ENCODE measurements around the gene TNS3. TPM values are rescaled to one million over a fixed set of nuclear protein-coding genes. Genes with fewer than 3 reads are reported as not detected.
"Not testable (repeated sequence)": the region's sequence is repeated elsewhere in the genome, so short reads cannot be mapped to it uniquely, and the experiment has no call there.

TNS3 gene
- total RNA-seq, 2 donors from 2014 or later, result 2.3 to 2.6 TPM

- Mint-ChIP-seq H3K4me1 (no peaks in the 10 kb centered on the region), H3K27ac (no peak overlapping the region), H3K4me3 (no peak overlapping the region), H3K36me3 (ENCODE audit: low read depth) (no peaks in the 10 kb centered on the region), H3K27me3 (no peaks in the 10 kb centered on the region)
- H3K9me3 ChIP-seq (ENCODE audit: control insufficient read depth, low read length, poor library complexity, severe bottlenecking), result no peaks in the 10 kb centered on the region
- DNase-seq (no peak), ATAC-seq (no peak)
Observed at GRCh38 chr7:47268851-47269836, 312.8 kb downstream of the TNS3 start.

GRCh38 chr7:47267346-47267745 is 314.6 kb downstream of the TNS3 start:
- Mint-ChIP-seq H3K27ac (no peak overlapping the region), H3K4me1 (no peaks in the 10 kb centered on the region), H3K27me3 (no peaks in the 10 kb centered on the region), H3K36me3 (ENCODE audit: low read depth) (no peaks in the 10 kb centered on the region), H3K4me3 (no peak overlapping the region)
- DNase-seq, result no peak
- no peak for ATAC-seq
- no peaks in the 10 kb centered on the region for H3K9me3 ChIP-seq (ENCODE audit: control insufficient read depth, low read length, poor library complexity, severe bottlenecking)

- DNase-seq, result no peak
- Mint-ChIP-seq H3K4me1 (no peaks in the 10 kb centered on the region), H3K4me3 (no peak overlapping the region), H3K27me3 (no peaks in the 10 kb centered on the region), H3K36me3 (ENCODE audit: low read depth) (no peaks in the 10 kb centered on the region), H3K27ac (no peak overlapping the region)
- no peaks in the 10 kb centered on the region for H3K9me3 ChIP-seq (ENCODE audit: control insufficient read depth, low read length, poor library complexity, severe bottlenecking)
- no peak for ATAC-seq
Observed at GRCh38 chr7:47266799-47267198, 315.1 kb downstream of the TNS3 start.

GRCh38 chr7:47266131-47266706 is 315.7 kb downstream of the TNS3 start:
- H3K27ac Mint-ChIP-seq, result no peak overlapping the region
- H3K9me3 ChIP-seq (ENCODE audit: control insufficient read depth, low read length, poor library complexity, severe bottlenecking), result no peaks in the 10 kb centered on the region
- H3K4me1 Mint-ChIP-seq, result no peaks in the 10 kb centered on the region
- peak; percentile 32 for ATAC-seq
- no peak overlapping the region for H3K4me3 Mint-ChIP-seq
- no peaks in the 10 kb centered on the region for H3K27me3 Mint-ChIP-seq
- DNase-seq, result no peak
- H3K36me3 Mint-ChIP-seq (ENCODE audit: low read depth), result no peaks in the 10 kb centered on the region

- no peaks in the 10 kb centered on the region for H3K27me3 Mint-ChIP-seq
Observed at GRCh38 chr7:47265621-47266020, 316.3 kb downstream of the TNS3 start.

DNA sequence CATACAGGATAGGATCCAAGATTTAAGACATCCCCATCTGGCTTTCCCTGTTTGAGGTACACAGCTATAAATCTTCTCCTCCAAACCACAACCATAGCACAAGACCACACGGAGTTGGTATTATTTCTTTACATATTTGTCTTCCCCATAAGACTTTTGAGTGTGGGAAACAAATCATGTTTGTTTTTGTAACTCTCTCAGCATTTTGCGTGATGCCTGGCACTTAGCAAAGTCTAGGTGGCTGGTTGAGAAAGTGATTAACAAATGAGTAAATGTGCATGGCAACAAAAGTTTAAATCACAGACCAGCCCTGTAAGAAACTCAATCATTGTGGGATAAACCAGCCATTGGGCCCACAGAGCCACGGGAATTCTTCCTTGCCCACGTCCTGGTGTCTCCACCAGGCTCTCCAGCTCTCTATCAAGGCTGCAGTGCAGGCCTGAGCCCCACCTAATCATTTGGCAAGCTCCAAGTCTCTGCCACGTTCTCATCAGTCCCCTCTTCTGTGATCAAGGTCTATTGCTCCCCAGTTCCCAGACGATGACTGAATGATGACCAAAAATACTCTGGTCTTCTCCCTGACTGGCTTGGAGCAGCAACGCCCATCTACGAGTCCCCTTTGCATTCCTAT is 317.8 kb downstream of the TNS3 start:
- H3K9me3 ChIP-seq (ENCODE audit: control insufficient read depth, low read length, poor library complexity, severe bottlenecking), result no peaks in the 10 kb centered on the region
- Mint-ChIP-seq H3K27me3 (no peaks in the 10 kb centered on the region), H3K4me3 (no peak overlapping the region), H3K36me3 (ENCODE audit: low read depth) (peaks cover 3% of the 10 kb centered on the region), H3K4me1 (no peaks in the 10 kb centered on the region), H3K27ac (no peak overlapping the region)
- ATAC-seq (no peak), DNase-seq (no peak)

More at GRCh38 chr7:47265621-47266020, 316.3 kb downstream of the TNS3 start:
- no peaks in the 10 kb centered on the region for H3K9me3 ChIP-seq (ENCODE audit: control insufficient read depth, low read length, poor library complexity, severe bottlenecking)
- no peaks in the 10 kb centered on the region for H3K4me1 Mint-ChIP-seq
- no peak overlapping the region for H3K4me3 Mint-ChIP-seq
- DNase-seq (no peak), ATAC-seq (no peak)
- no peak overlapping the region for H3K27ac Mint-ChIP-seq
- no peaks in the 10 kb centered on the region for H3K36me3 Mint-ChIP-seq (ENCODE audit: low read depth)

GRCh38 chr7:47262881-47263280 is 319.0 kb downstream of the TNS3 start:
- no peaks in the 10 kb centered on the region for H3K4me1 Mint-ChIP-seq
- H3K36me3 Mint-ChIP-seq (ENCODE audit: low read depth), result peaks cover 3% of the 10 kb centered on the region
- ATAC-seq (no peak), DNase-seq (no peak)
- no peaks in the 10 kb centered on the region for H3K9me3 ChIP-seq (ENCODE audit: control insufficient read depth, low read length, poor library complexity, severe bottlenecking)
- H3K27ac Mint-ChIP-seq, result no peak overlapping the region
- H3K4me3 Mint-ChIP-seq, result no peak overlapping the region
- no peaks in the 10 kb centered on the region for H3K27me3 Mint-ChIP-seq

DNA sequence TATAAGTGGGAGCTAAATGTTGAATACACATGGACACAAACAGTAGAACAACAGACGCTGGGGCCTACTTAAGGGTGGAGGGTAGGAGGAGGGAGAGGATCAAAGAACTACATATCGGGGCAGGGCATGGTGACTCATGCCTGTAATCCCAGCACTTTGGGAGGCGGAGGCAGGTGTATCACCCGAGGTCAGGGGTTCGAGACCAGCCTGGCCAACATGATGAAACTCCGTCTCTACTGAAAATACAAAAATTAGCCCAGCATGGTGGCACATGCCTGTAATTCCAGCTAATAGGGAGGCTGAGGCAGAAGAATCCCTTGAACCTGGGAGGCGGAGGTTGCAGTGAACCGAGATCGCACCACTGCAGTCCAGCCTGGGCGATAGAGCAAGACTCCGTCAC is 319.8 kb downstream of the TNS3 start:
- not testable (repeated sequence) for ATAC-seq; H3K4me3 Mint-ChIP-seq; H3K27ac Mint-ChIP-seq; H3K36me3 Mint-ChIP-seq (ENCODE audit: low read depth); H3K27me3 Mint-ChIP-seq; DNase-seq; H3K9me3 ChIP-seq (ENCODE audit: control insufficient read depth, low read length, poor library complexity, severe bottlenecking); H3K4me1 Mint-ChIP-seq

GRCh38 chr7:47260270-47260669 is 321.6 kb downstream of the TNS3 start:
- H3K9me3 ChIP-seq (ENCODE audit: control insufficient read depth, low read length, poor library complexity, severe bottlenecking), result no peaks in the 10 kb centered on the region
- Mint-ChIP-seq H3K4me1 (no peaks in the 10 kb centered on the region), H3K27me3 (peaks cover 14% of the 10 kb centered on the region), H3K4me3 (no peak overlapping the region), H3K27ac (no peak overlapping the region), H3K36me3 (ENCODE audit: low read depth) (peaks cover 8% of the 10 kb centered on the region)
- DNase-seq (no peak), ATAC-seq (no peak)

DNA sequence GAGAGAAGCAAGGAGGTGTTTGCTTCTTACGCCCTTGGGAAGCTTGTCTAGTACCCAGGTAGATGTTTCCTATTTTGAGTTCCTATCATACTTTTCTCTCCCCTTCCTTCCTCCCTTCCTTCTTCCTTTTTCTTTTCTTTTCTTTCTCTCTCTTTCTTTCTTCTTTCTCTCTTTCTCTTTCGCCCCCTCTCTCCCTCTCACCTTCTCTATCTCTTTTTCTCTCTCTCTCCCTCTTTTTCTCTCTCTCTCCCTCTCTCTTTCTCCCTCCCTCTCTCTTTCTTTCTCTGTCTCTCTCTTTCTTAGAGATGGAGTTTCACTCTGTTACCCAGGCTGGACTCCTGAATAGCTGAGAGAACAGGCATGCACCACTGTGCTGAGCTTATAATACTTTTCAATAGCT is 322.2 kb downstream of the TNS3 start:
- Mint-ChIP-seq H3K4me1 (peaks cover 1% of the 10 kb centered on the region), H3K4me3 (no peak overlapping the region), H3K27ac (no peak overlapping the region), H3K36me3 (ENCODE audit: low read depth) (peaks cover 8% of the 10 kb centered on the region), H3K27me3 (peaks cover 20% of the 10 kb centered on the region)
- DNase-seq (no peak), ATAC-seq (no peak)
- H3K9me3 ChIP-seq (ENCODE audit: control insufficient read depth, low read length, poor library complexity, severe bottlenecking), result no peaks in the 10 kb centered on the region

DNA sequence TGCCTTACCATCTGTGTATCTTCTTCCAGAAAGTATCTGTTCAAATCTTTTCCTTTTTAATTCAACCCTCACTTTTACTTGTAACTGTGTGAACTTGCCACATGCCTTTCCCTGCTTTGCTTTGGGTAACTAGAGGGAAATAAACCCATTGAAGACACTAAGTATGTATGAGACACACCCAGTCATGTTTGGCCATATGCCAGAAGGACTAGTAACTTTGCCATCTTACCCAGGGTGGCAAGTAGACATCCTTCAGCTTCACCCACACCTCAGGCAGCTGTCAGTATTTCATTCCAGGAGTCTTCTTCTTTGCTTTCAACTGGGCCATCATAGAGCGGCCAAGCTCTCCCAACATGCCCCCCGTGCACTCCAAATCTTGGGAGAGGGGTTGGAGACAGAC is 323.1 kb downstream of the TNS3 start:
- Mint-ChIP-seq H3K27ac (no peak overlapping the region), H3K4me1 (peaks cover 4% of the 10 kb centered on the region), H3K27me3 (peaks cover 24% of the 10 kb centered on the region), H3K36me3 (ENCODE audit: low read depth) (peaks cover 8% of the 10 kb centered on the region), H3K4me3 (no peak overlapping the region)
- no peak for ATAC-seq
- no peak for DNase-seq
- H3K9me3 ChIP-seq (ENCODE audit: control insufficient read depth, low read length, poor library complexity, severe bottlenecking), result no peaks in the 10 kb centered on the region

GRCh38 chr7:47256016-47256415 is 325.9 kb downstream of the TNS3 start:
- Mint-ChIP-seq H3K4me3 (no peak overlapping the region), H3K36me3 (ENCODE audit: low read depth) (peaks cover 8% of the 10 kb centered on the region), H3K4me1 (peaks cover 4% of the 10 kb centered on the region), H3K27ac (no peak overlapping the region), H3K27me3 (peaks cover 30% of the 10 kb centered on the region)
- H3K9me3 ChIP-seq (ENCODE audit: control insufficient read depth, low read length, poor library complexity, severe bottlenecking), result no peaks in the 10 kb centered on the region
- no peak for ATAC-seq
- no peak for DNase-seq

- H3K27ac Mint-ChIP-seq, result no peak overlapping the region
- no peaks in the 10 kb centered on the region for H3K9me3 ChIP-seq (ENCODE audit: control insufficient read depth, low read length, poor library complexity, severe bottlenecking)
- H3K4me1 Mint-ChIP-seq, result peaks cover 4% of the 10 kb centered on the region
- peak overlapping the region; percentile 57 for H3K4me3 Mint-ChIP-seq
- DNase-seq (no peak), ATAC-seq (no peak)
- H3K27me3 Mint-ChIP-seq, result peaks cover 30% of the 10 kb centered on the region
- peaks cover 8% of the 10 kb centered on the region for H3K36me3 Mint-ChIP-seq (ENCODE audit: low read depth)
Observed at GRCh38 chr7:47255441-47255840, 326.5 kb downstream of the TNS3 start.

Data from T-helper 17 cell (primary cell).